ENCODE results near the gene DROSHA.
"Not testable (repeated sequence)": the region's sequence is repeated elsewhere in the genome, so short reads cannot be mapped to it uniquely, and the experiment has no call there.

The DROSHA gene

DNA sequence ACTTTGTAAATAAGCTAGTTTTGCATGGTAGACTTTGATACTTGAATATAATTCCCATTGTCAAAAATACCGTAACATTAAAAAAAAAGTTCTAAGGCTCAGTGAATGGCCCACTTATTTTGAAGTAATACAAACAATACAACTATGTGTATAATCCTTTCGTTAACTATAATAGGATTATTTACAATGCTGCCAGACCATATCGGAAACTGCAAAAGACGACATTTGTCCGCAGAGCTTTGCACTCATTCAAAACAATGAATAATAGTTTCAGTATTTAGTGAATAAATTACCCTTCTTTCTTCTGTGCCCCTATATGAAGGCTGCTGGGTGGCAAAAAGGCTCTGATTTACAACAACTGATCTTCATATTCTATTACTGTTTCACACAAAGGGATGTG, 121.8 kb downstream of the DROSHA start:
- DNase-seq, result no peak

DNA sequence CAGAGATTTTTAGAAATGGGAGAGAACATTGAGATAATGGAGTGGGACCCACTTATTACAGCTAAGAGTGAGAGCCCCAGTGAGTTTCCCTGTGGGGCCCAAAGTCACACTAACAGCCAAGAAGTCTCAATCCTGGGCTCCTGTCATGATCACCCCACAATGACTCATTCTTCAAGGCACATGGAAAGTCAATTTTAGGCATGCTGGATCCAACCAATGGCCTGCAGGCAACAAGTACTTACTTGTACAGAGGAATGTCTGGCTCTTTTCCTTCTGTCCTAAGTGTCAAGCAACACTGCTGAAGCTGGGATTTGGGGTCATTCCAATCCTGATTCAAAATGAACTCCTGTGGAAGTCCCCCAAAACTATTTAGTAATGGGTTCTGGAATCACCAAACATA, 123.1 kb downstream of the DROSHA start:
- no peak for DNase-seq

- no peak for DNase-seq
Observed at GRCh38 chr5:31407921-31408693, 123.8 kb downstream of the DROSHA start.

DNA sequence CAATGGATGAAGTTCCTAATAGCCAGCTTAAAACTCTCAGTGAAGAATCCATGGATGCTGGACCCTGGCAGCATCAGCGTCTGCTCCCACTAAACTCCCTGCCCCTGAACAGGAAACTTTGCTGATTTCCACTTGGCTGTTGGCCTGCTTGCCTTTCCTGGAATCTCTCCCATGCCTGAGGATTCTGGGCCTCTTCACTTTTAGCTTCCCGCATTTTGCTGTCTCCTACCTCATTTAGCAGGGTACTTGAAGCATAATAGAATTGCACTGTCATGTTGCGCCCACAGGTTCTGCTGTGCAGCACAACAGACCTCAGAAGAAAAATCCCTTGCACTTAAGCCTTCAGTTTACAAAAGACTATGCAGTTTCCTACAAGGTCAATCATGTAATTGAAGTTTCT, 127.6 kb downstream of the DROSHA start:
- no peak for DNase-seq

GRCh38 chr5:31401691-31402090, 130.2 kb downstream of the DROSHA start:
- DNase-seq, result no peak

DNA sequence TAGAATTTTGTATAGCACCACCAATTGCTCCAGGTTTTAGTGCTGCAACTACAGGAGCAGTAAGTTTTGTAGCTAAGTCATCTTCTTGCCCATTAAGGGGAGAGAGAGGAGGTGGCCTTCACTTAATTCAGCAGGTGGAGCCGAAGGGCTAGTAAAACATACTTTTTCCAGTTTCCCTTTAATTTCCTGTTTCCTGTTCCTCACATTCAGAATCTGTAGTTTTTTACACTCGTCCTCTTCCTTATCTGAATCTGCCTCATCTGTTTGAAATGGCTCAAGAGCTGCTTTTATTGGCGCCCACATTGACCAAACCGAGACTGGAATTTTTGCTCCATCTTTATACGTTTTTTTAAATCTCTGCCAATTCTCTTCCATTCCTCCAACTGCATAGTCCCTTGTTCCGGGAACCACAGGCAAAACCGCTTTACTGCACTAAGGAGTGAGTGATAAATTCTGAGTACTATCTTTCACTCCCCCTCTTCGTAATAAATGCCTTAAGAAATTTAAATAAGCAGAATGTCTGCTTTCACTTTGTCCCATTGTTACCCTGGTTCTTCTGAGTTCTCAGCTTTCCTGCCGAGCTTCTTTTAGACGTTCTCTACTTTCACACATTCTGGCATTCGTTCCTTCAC, 133.9 kb downstream of the DROSHA start:
- no peak for DNase-seq

DNA sequence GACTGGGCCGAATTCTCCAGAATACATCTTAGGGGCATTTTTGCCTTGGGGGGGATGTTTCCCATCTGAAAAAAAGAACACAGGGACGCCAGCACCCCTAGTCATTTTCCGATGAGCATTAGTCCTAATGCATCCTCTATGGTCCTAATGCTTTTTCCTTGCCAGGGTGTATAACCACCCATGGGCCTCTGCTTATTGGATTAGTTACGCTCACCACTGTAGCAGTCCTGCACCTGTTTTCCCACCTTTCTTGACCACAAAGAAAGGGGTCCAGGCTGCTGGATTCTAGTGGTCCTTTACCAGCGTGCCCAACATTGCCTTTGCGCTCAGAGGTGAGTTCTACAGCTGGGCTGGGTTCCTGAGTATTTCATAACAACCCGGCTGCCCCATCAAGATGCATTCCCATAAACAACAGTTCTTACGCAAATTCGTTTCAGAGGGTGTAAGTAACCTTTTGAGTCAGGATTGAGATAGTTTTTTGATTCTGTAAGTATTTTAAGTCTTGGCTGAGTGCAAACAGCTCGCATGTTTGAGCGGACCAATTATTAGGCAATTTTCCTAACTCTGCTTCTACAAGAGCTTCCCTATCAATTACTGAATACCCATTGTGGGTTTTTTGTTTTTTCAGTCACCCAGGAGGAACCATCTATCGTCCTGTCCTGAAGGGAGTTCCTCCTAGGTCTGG, 135.1 kb downstream of the DROSHA start:
- DNase-seq, result no peak

GRCh38 chr5:31395450-31396045, 136.3 kb downstream of the DROSHA start:
- DNase-seq, result not testable (repeated sequence)

DNA sequence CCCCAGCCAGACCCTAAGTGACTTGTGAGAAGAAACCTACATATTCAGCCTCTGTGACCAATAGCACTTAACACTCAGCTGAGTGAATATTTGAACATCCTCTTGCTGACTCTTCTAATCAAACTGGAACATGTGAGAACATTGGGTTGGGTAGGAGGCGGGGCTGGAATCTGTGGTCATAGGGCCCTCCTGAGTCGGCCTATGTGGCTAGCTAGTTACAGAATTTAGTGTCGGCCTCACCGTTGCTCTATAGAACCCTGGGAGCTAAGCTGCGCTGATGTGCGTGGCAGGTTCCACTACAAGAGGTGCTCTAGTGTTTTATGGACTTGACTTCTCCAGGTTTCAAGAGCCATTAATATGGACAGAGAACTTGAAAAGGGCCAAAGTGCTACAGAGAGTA, 138.8 kb downstream of the DROSHA start:
- no peak for DNase-seq

GRCh38 chr5:31392061-31392460, 139.8 kb downstream of the DROSHA start:
- DNase-seq, result no peak

- no peak for DNase-seq
Observed at GRCh38 chr5:31390256-31390655, 141.6 kb downstream of the DROSHA start.

DNA sequence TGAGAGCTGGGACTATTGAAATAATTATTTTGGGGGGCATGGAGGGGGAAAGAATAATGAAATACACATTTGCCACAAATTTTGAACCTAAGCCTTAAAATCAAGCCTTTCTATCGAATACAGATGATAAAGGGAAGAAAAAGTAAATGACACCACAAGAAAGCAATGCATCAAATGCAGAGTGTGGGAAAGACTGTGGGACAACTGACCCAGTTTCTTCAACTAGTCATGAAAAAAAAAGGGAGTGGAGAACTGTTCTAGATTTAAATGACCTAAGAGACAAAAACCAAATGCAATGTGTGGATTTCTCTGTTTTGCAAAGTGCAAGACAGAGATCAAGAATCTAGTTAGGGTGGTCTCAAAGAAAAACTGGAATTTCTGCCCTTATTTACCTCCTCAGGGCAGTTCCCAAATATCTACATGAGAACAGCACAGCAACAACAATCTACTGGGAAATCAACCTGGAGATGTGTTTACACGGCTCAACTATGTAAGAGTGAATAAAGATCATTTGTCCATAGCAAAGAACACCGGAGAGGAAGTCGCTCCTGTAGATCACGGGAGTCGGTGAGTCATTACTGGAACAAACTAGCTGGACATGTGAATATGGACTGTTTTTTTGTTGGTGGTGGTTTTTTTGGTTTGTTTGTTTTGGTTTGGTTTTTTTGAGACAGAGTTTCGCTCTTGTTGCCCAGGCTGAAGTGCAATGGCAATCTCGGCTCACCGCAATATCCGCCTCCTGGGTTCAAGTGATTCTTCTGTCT, 145.9 kb downstream of the DROSHA start:
- no peak for DNase-seq

DNA sequence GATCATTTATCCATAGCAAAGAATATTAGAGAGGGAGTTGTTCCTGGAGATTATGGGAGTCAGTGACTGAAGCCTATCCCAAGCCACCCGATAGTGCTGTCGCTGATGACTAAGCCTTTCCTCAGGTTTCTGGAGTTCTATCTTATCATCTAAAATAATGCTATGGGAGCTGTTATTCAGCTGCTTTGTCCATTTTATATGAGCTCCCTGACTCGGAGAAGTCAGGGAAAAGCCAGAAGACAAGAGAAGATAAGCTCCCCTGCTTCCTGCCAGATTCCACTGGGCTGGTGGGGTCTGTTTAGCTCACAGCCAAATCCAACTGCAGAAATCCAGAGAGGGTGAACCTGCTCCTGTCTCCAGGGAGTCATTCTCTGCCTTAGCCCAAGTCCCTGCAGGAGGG, 148.2 kb downstream of the DROSHA start:
- no peak for DNase-seq

DNA sequence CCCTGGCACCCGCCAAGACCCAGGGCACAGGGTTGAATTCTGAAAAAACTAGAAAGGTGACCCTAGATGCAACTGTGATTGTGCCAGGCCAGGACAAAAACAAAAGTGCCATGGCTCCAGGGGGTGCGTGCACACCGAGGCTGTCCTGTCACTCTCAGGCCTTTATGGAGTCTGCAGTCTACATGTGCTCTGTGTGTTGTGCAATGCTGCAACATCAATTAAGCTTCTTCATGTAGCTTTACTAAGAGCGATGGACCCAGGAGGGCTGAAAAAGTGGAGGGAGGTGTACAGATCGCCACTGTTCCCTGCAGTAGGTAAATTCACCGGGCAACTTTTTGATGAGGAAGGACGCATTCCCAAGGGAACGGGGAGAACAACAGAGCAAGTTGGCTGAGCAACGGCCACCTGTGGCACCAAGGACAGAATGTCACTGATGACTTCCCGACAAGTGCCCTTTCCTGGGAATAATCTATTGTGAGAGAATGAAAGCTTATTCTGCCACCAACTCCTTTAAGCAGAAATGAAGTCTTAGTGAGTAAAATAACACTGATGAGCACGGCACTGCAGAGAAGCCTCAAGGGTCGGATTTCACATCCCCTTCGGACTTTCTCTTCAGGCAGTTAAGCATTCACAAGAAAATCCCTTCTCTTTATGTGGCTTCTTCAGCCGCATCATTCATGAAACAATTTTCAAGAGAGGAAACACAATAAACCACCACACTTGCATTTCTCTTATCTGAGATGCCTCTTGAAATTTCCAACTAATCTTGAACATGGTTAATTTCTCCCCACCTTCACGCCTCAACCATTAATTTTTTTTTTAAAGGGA, 149.6 kb downstream of the DROSHA start:
- no peak for DNase-seq

DNA sequence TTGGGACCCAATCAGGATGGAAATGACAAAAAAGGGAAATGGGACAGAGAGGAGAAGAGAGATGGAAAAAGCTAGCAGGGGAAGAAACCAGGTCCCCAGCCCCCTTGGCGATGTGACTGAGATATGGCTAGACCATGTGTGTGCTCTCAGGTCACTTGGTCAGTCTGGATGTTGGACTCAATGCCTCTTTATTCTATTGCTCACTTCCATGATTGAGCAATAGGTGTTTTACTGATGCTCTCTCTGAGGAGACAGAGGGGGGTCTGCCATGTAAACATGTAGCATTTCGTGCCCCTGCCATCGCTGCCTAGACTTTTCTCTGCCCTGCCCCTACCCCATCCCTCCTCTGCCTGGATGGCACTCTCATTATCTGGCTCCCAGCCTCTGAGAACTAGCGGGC, 150.6 kb downstream of the DROSHA start:
- no peak for DNase-seq

GRCh38 chr5:31380049-31380448, 151.8 kb downstream of the DROSHA start:
- no peak for DNase-seq

- DNase-seq, result no peak
Observed at GRCh38 chr5:31378838-31379237, 153.1 kb downstream of the DROSHA start.

DNA sequence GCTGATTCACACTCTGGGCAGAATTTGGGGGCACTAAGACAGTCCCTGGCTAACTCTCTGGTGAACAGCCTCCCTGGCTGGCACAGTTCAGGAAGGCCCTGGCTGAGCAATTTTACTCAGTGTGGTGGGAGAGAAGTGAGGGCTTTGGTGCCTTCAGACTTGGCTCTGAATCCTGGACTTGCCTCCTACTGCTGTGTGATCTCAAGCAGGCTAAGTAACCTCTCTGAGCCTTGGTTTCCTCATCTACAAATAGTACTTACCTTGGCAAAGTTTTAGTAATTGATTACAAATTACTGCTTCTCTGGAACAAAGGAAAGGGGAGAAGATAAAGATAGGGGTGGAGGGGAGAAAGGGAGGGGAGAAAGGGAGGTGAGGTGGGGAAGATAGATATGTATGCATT, 153.8 kb downstream of the DROSHA start:
- no peak for DNase-seq

DNA sequence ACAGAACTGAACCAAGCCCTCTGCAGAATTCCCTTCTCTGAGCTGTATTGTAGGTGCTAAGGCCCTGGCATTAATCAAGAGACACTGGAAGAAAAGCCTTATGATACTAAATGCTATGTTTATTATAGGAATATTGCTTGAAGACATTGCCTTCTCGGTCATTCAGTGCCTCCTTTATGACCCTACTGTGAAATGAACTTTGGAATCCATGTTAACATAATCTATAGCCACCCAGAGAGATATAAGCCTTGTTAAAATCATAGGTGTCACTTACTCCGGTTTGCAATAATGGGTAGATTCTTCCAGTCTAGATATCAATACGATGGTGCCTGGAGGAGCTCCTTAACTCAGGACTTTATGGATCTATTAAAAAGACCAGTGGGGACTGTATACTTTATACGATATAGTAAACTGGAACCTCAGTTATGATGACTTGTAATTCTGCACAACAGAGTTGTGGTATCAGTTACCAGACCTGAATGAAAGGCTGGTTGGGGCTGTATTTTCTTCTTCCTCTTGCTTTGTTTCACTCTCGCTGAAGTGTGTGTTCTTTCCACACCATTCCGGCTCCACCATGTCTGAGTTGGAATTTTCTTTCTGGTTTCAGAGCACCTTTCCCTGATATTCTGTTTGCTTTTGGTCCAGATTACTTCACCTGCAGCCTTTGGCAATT, 154.5 kb downstream of the DROSHA start:
- DNase-seq, result no peak

- DNase-seq, result no peak
Observed at GRCh38 chr5:31375999-31376720, 155.7 kb downstream of the DROSHA start.

- no peak for DNase-seq
Observed at GRCh38 chr5:31372124-31372523, 159.8 kb downstream of the DROSHA start.
